ENCODE measurements around the gene DCAKD.

DNA sequence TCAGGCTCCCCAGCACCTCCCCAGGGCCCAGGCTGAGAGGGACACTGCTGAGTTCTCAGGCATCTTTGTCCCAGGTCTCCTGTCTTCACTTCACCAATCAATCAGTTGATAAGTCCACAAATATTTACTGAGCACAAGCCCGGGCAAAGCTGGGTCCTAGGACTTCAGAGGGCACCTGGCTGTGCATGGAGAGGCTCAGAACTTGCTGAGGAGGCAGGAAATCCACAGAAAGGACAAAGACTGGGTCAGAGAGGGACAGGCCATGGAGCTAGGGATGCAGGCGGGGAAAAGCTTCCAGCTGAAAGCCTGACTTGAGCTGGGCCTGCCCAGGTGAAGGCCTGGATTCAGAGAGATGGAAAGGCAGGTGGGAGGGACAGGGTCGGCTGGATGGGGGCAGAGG lies 50.1 kb downstream of the DCAKD start:
- TF ChIP-seq POLR2AphosphoS5 (IDR thresholded peaks at IDR 0.05; ENCODE audit: borderline replicate concordance, low read depth, low read length) = no peak
- TF ChIP-seq EZH2 (IDR thresholded peaks at IDR 0.05) = no peak
